HepG2 (cell line): ENCODE results near the gene SNX6. TPM values are rescaled to one million over a fixed set of nuclear protein-coding genes. Genes with fewer than 3 reads are reported as not detected.

Experiments used
- AGO1 ChIP-seq: fragments of 200-400 bp; formaldehyde crosslinking; IDR thresholded peaks from 2 replicates; pipeline ENCODE4 v1.6.1; 2017; ENCODE audit warnings: mild to moderate bottlenecking, low read depth, low read length, moderate library complexity; ENCODE audit not compliant: poor library complexity, severe bottlenecking
- DNMT3B ChIP-seq: conservative IDR thresholded peaks from 2 replicates; pipeline ENCODE4 v1.6.1; 2016; ENCODE audit warnings: missing biosample characterization, control low read depth
- DR1 ChIP-seq: sonication (generic); formaldehyde crosslinking; IDR thresholded peaks from 2 replicates; pipeline ENCODE4 v1.8.0; 2021; ENCODE audit warnings: mild to moderate bottlenecking, missing genetic modification reagents, inconsistent platforms
- GABPA ChIP-seq, 2 experiments: IDR thresholded peaks; 2 replicates each; pipeline ENCODE4 v1.6.1; 2011 to 2016; ENCODE audit warnings: low read depth in 2 of 2, low read length in 1 of 2, missing biosample characterization in 1 of 2, missing genetic modification characterization in 1 of 2
- HNRNPH1 ChIP-seq: fragments of 200-400 bp; formaldehyde crosslinking; optimal IDR thresholded peaks from 2 replicates; pipeline ENCODE3; 2017; ENCODE audit warnings: mild to moderate bottlenecking, low read depth, low read length
- KLF12 ChIP-seq: sonication (generic); formaldehyde crosslinking; IDR thresholded peaks from 2 replicates; pipeline ENCODE4 v1.4.0; 2020; ENCODE audit warnings: missing genetic modification reagents, borderline replicate concordance
- MAFK ChIP-seq, 2 experiments: IDR thresholded peaks in 1 of 2; conservative IDR thresholded peaks in 1 of 2; 2 replicates each; pipeline ENCODE4 v1.6.1; 2011; ENCODE audit warnings: improper control_type of control experiment in 2 of 2, low read length in 2 of 2
- MEIS2 ChIP-seq: sonication (generic); formaldehyde crosslinking; IDR thresholded peaks from 2 replicates; pipeline ENCODE4 v1.9.0; 2021; ENCODE audit warnings: mild to moderate bottlenecking, missing genetic modification reagents
- MTF2 ChIP-seq: sonication (generic); formaldehyde crosslinking; IDR thresholded peaks from 2 replicates; pipeline ENCODE4 v1.5.0; 2020; ENCODE audit warnings: missing genetic modification reagents, borderline replicate concordance
- MXD1 ChIP-seq: sonication (generic); formaldehyde crosslinking; IDR thresholded peaks from 2 replicates; pipeline ENCODE4 v1.4.0; 2020; ENCODE audit warnings: mild to moderate bottlenecking, missing genetic modification reagents
- PHF21A ChIP-seq: sonication (generic); formaldehyde crosslinking; IDR thresholded peaks from 2 replicates; pipeline ENCODE4 v1.5.0; 2020; ENCODE audit warnings: mild to moderate bottlenecking, missing genetic modification reagents
- TCF12 ChIP-seq, 2 experiments: fragments of 450-650 bp in 1 of 2; sonication (generic) in 1 of 2; formaldehyde crosslinking in 1 of 2; IDR thresholded peaks; 2 replicates each; pipeline versions ENCODE4 v1.6.1 to v1.8.0; 2017 to 2022; ENCODE audit warnings: antibody characterized with exemption in 1 of 2, mild to moderate bottlenecking in 1 of 2, missing genetic modification reagents in 1 of 2, moderate library complexity in 1 of 2
- TP53 ChIP-seq: sonication (generic); formaldehyde crosslinking; conservative IDR thresholded peaks from 2 replicates; pipeline ENCODE4 v1.4.0; 2020; ENCODE audit warnings: missing genetic modification reagents
- ZBTB21 ChIP-seq: sonication (generic); formaldehyde crosslinking; IDR thresholded peaks from 2 replicates; pipeline ENCODE4 v1.4.0; 2020; ENCODE audit warnings: missing genetic modification reagents
- ZFP37 ChIP-seq: sonication (generic); formaldehyde crosslinking; IDR thresholded peaks from 2 replicates; pipeline ENCODE4 v1.4.0; 2020; ENCODE audit warnings: missing genetic modification reagents, borderline replicate concordance
- ZIK1 ChIP-seq: sonication (generic); formaldehyde crosslinking; IDR thresholded peaks from 2 replicates; pipeline ENCODE4 v1.5.0; 2020; ENCODE audit warnings: mild to moderate bottlenecking, low read depth, missing genetic modification reagents, borderline replicate concordance
- ZKSCAN5 ChIP-seq: sonication (generic); formaldehyde crosslinking; IDR thresholded peaks from 2 replicates; pipeline ENCODE4 v1.5.1; 2020; ENCODE audit warnings: mild to moderate bottlenecking, missing genetic modification reagents
- ZKSCAN8 ChIP-seq: IDR thresholded peaks from 2 replicates; pipeline ENCODE4 v1.6.1; 2016; ENCODE audit warnings: borderline replicate concordance, missing genetic modification reagents, missing compliant biosample characterization
- ZNF10 ChIP-seq: sonication (generic); formaldehyde crosslinking; IDR thresholded peaks from 2 replicates; pipeline ENCODE4 v1.4.0; 2020; ENCODE audit warnings: mild to moderate bottlenecking, low read depth, missing genetic modification reagents, borderline replicate concordance
- ZNF569 ChIP-seq: sonication (generic); formaldehyde crosslinking; IDR thresholded peaks from 2 replicates; pipeline ENCODE4 v1.5.0; 2020; ENCODE audit warnings: mild to moderate bottlenecking, missing genetic modification reagents, moderate library complexity, borderline replicate concordance
- ZNF572 ChIP-seq: sonication (generic); formaldehyde crosslinking; IDR thresholded peaks from 2 replicates; pipeline ENCODE4 v1.5.1; 2020; ENCODE audit warnings: mild to moderate bottlenecking, missing genetic modification reagents
- polyA plus RNA-seq, 8 experiments: library from polyadenylated mRNA; depleted of rRNA in 3 of 8; stranded (reverse) in 7 of 8; unstranded in 1 of 8; fragments of >200 nt; fragmentation: Illumina TruSeq in 4 of 8; extraction: Trizol in 4 of 8; gene quantifications; 2 replicates each; pipeline versions ENCODE4 v1.2.1 to v1.2.3, GENCODE V29; 2011 to 2016; ENCODE audit warnings: low read depth in 4 of 8, missing spikeins in 1 of 8, mixed read lengths in 1 of 8; ENCODE audit not compliant: insufficient read depth in 1 of 8
- total RNA-seq, 5 experiments: library from RNA; depleted of rRNA; stranded (reverse); fragments of >200 nt; fragmentation: Illumina TruSeq; extraction: Trizol; gene quantifications; 2 replicates each; pipeline ENCODE4 v1.2.3, GENCODE V29; 2016; ENCODE audit warnings: low read depth in 1 of 5
- TF ChIP-seq, protein P1 (sequence below): sonication (generic); formaldehyde crosslinking; IDR thresholded peaks from 2 replicates; pipeline ENCODE4 v1.8.0; 2022; ENCODE audit warnings: mild to moderate bottlenecking, missing genetic modification reagents
- TF ChIP-seq, protein P2 (sequence below): sonication (generic); formaldehyde crosslinking; IDR thresholded peaks from 2 replicates; pipeline ENCODE4 v1.8.0; 2022; ENCODE audit warnings: mild to moderate bottlenecking, missing genetic modification reagents, moderate library complexity
- TF ChIP-seq, protein P3 (sequence below): sonication (generic); formaldehyde crosslinking; IDR thresholded peaks from 2 replicates; pipeline ENCODE4 v1.4.0; 2020; ENCODE audit warnings: missing genetic modification reagents

Gene SNX6
- total and polyA plus RNA-seq, 2 of the 13 experiments (the other 11 are each of a cell fraction or from before 2014, with no cell fraction given), result 92.3 to 169 TPM

DNA sequence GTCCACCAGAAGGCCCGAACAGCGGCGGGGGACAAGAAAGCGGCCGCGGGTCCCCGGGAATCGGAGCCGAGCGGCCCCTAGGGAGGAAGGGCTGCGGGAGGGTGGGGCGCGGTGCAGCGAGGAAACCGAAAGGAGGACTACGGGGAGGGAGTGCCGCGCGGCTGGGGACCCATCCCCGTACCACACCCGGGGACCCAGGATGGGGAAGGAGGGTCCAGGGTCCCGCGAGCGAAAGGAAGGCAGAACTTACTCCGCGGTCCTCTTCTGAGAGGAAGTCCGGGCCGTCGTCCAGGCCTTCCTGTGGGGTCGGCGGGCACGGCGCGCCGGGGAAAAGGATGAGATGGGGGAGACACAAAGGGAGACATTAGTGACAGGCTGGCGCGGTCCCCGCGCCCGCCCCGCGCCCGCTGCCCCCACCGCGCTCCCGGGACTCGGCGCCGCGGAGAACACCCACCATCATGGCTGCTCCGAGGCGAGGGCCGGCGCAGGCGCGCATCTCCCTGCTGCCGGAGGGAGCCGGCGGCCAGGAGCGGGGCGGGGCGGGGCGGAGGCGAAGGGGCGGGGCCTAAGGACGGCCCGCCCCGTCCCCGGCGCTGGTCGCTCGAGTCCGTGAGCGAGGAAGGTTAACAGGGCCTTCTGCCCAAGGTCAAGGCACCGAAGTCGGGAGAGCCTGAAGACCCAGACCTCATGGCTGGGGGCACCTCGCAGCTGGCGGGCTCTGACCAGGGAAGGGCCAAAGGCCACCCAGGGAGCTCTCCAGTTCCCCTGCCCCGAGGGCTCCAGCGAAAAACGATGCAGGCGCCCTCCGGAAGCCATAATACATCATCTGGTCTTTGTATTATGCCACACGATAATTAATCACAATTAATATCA, at the start of gene SNX6 (continued):
- TF ChIP-seq MEIS2 (CRISPR knock-in tag) (peak; percentile 75), KLF12 (CRISPR knock-in tag) (peak; percentile 97), PHF21A (CRISPR knock-in tag) (peak; percentile 3), ZFP37 (CRISPR knock-in tag) (peak; percentile 58; the same call in 1 of the 2 replicates), ZNF572 (CRISPR knock-in tag) (peak; percentile 98), HNRNPH1 (peak; percentile 46), DNMT3B (CRISPR knock-in tag) (no peak; the same call in 1 of the 2 replicates), MTF2 (CRISPR knock-in tag) (no peak; the same call in 1 of the 2 replicates), TP53 (no peak), GABPA (IDR thresholded peaks at IDR 0.05; ENCODE audit: low read depth, low read length) (no peak), GABPA (CRISPR knock-in tag; IDR thresholded peaks at IDR 0.05; ENCODE audit: low read depth) (no peak), ZNF569 (peak; percentile 90; the same call in 1 of the 2 replicates), AGO1 (no peak), ZKSCAN8 (CRISPR knock-in tag) (peak; percentile 63), TCF12 (IDR thresholded peaks at IDR 0.05) (no peak), TCF12 (CRISPR knock-in tag; IDR thresholded peaks at IDR 0.05) (no peak), ZIK1 (CRISPR knock-in tag) (no peak), ZBTB21 (peak; percentile 11), ZKSCAN5 (CRISPR knock-in tag) (peak; percentile 75; the same call in 1 of the 2 replicates), DR1 (CRISPR knock-in tag) (peak; percentile 20; the same call in 1 of the 2 replicates), MAFK (conservative IDR thresholded peaks at IDR 0.05 in 1 of 2, IDR thresholded peaks at IDR 0.05 in 1 of 2; ENCODE audit: low read length in 2 of 2) (no peak), MXD1 (0 out of 2 replicates have a peak, but pooled peaks have one; percentile 33), ZNF10 (no peak)
- TF ChIP-seq, protein P1, sequence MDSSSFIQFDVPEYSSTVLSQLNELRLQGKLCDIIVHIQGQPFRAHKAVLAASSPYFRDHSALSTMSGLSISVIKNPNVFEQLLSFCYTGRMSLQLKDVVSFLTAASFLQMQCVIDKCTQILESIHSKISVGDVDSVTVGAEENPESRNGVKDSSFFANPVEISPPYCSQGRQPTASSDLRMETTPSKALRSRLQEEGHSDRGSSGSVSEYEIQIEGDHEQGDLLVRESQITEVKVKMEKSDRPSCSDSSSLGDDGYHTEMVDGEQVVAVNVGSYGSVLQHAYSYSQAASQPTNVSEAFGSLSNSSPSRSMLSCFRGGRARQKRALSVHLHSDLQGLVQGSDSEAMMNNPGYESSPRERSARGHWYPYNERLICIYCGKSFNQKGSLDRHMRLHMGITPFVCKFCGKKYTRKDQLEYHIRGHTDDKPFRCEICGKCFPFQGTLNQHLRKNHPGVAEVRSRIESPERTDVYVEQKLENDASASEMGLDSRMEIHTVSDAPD (CRISPR knock-in tag), result no peak
- TF ChIP-seq, protein P2, sequence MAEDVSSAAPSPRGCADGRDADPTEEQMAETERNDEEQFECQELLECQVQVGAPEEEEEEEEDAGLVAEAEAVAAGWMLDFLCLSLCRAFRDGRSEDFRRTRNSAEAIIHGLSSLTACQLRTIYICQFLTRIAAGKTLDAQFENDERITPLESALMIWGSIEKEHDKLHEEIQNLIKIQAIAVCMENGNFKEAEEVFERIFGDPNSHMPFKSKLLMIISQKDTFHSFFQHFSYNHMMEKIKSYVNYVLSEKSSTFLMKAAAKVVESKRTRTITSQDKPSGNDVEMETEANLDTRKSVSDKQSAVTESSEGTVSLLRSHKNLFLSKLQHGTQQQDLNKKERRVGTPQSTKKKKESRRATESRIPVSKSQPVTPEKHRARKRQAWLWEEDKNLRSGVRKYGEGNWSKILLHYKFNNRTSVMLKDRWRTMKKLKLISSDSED (CRISPR knock-in tag), result peak; percentile 7; the same call in 1 of the 2 replicates
- TF ChIP-seq, protein P3, sequence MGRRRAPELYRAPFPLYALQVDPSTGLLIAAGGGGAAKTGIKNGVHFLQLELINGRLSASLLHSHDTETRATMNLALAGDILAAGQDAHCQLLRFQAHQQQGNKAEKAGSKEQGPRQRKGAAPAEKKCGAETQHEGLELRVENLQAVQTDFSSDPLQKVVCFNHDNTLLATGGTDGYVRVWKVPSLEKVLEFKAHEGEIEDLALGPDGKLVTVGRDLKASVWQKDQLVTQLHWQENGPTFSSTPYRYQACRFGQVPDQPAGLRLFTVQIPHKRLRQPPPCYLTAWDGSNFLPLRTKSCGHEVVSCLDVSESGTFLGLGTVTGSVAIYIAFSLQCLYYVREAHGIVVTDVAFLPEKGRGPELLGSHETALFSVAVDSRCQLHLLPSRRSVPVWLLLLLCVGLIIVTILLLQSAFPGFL (CRISPR knock-in tag), result peak; percentile 95
